ENCODE results near the gene SLC25A34. TPM values are rescaled to one million over a fixed set of nuclear protein-coding genes. Genes with fewer than 3 reads are reported as not detected.
A peak's percentile ranks its signal among the peaks of the same experiment; 100 is the strongest.

SLC25A34 gene
- total RNA-seq, 2 experiments from 2014 or later, result 1.9 to 2.8 TPM

- intact Hi-C loops (cut with DNase I, micrococcal nuclease), result no loop called here
- ATAC-seq (ENCODE audit: poor library complexity) (no peak), DNase-seq (no peak)
- H3K9me3 ChIP-seq (ENCODE audit: control insufficient read depth in 1 of 2, insufficient read depth in 1 of 2, low read length in 2 of 2), result no peaks in the 10 kb centered on the region
- H3K27me3 ChIP-seq (ENCODE audit: control insufficient read depth in 1 of 2, insufficient read depth in 2 of 2, low read length in 2 of 2), result no peaks in the 10 kb centered on the region
- H3K27me3 Mint-ChIP-seq, result no peaks in the 10 kb centered on the region
- peaks cover 3% of the 10 kb centered on the region for H3K36me3 ChIP-seq (ENCODE audit: insufficient read depth, low read length)
- peaks cover 3% of the 10 kb centered on the region for H3K36me3 Mint-ChIP-seq (ENCODE audit: low read depth)
- no peak overlapping the region for H3K4me3 Mint-ChIP-seq
- H3K27ac ChIP-seq (ENCODE audit: low read depth in 1 of 2, low read length in 2 of 2), result no peak overlapping the region
- H3K4me3 ChIP-seq (ENCODE audit: low read length), result no peak overlapping the region
- ChIA-PET POLR2A (no interaction called here), CTCF (no interaction called here)
- no peaks in the 10 kb centered on the region for H3K9me3 Mint-ChIP-seq
- H3K27ac Mint-ChIP-seq, result peak overlapping the region; percentile 42
- peaks cover 6% of the 10 kb centered on the region for H3K4me1 ChIP-seq (ENCODE audit: insufficient read depth, low read length)
- peaks cover 6% of the 10 kb centered on the region for H3K4me1 Mint-ChIP-seq (ENCODE audit: low read depth)
- TF ChIP-seq CTCF (IDR thresholded peaks at IDR 0.05), result no peak
These were observed 2.5 kb downstream of the SLC25A34 start for GRCh38 chr1:15738416-15739113.

DNA sequence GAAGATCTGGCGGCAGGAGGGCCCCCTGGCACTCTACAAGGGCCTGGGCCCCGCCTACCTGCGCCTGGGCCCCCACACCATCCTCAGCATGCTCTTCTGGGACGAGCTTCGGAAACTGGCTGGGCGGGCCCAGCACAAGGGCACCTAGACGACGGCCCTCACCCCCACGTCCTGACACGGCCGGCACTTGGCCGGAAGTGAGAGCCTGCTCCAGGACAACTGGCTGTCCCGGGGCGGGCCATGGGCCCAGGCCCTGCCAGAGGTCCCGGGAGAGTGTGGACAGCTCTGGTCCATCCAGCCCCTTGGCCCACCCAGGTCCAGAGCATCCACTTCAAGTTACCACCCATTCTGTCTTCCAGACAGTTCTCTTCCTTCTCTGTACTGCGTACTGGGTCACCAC is 3.2 kb downstream of the SLC25A34 start:
- no peaks in the 10 kb centered on the region for H3K27me3 Mint-ChIP-seq
- ChIA-PET POLR2A (no interaction called here), CTCF (no interaction called here)
- no peak overlapping the region for H3K27ac ChIP-seq (ENCODE audit: low read depth in 1 of 2, low read length in 2 of 2)
- no peaks in the 10 kb centered on the region for H3K9me3 ChIP-seq (ENCODE audit: control insufficient read depth in 1 of 2, insufficient read depth in 1 of 2, low read length in 2 of 2)
- no peak for DNase-seq
- no peaks in the 10 kb centered on the region for H3K27me3 ChIP-seq (ENCODE audit: control insufficient read depth in 1 of 2, insufficient read depth in 2 of 2, low read length in 2 of 2)
- H3K9me3 Mint-ChIP-seq, result no peaks in the 10 kb centered on the region
- H3K36me3 ChIP-seq (ENCODE audit: insufficient read depth, low read length), result peaks cover 3% of the 10 kb centered on the region
- H3K4me3 ChIP-seq (ENCODE audit: low read length), result no peak overlapping the region
- ATAC-seq (ENCODE audit: poor library complexity), result no peak
- no peak overlapping the region for H3K4me3 Mint-ChIP-seq
- TF ChIP-seq CTCF (IDR thresholded peaks at IDR 0.05), result no peak
- peaks cover 6% of the 10 kb centered on the region for H3K4me1 Mint-ChIP-seq (ENCODE audit: low read depth)
- peaks cover 6% of the 10 kb centered on the region for H3K4me1 ChIP-seq (ENCODE audit: insufficient read depth, low read length)
- H3K36me3 Mint-ChIP-seq (ENCODE audit: low read depth), result no peaks in the 10 kb centered on the region
- intact Hi-C loops (cut with DNase I, micrococcal nuclease), result no loop called here
- H3K27ac Mint-ChIP-seq, result no peak overlapping the region

- Mint-ChIP-seq H3K4me1 (ENCODE audit: low read depth) (peaks cover 6% of the 10 kb centered on the region), H3K36me3 (ENCODE audit: low read depth) (no peaks in the 10 kb centered on the region), H3K27ac (no peak overlapping the region), H3K4me3 (no peak overlapping the region), H3K27me3 (no peaks in the 10 kb centered on the region), H3K9me3 (no peaks in the 10 kb centered on the region)
- H3K36me3 ChIP-seq (ENCODE audit: insufficient read depth, low read length), result peaks cover under 1% of the 10 kb centered on the region
- no peak overlapping the region for H3K27ac ChIP-seq (ENCODE audit: low read depth in 1 of 2, low read length in 2 of 2)
- H3K4me3 ChIP-seq (ENCODE audit: low read length), result no peak overlapping the region
- H3K27me3 ChIP-seq (ENCODE audit: control insufficient read depth in 1 of 2, insufficient read depth in 2 of 2, low read length in 2 of 2), result no peaks in the 10 kb centered on the region
- DNase-seq (peak in 3 of 14 experiments; percentile 8 to 31 (median 24)), ATAC-seq (ENCODE audit: poor library complexity) (no peak)
- peaks cover 6% of the 10 kb centered on the region for H3K4me1 ChIP-seq (ENCODE audit: insufficient read depth, low read length)
- ChIA-PET CTCF (interaction anchor here (0.6 kb wide), 1 partner anchor 885 kb away, joined by 3 read pairs; no protein-coding TSS in a partner anchor), POLR2A (no interaction called here)
- intact Hi-C loops (cut with DNase I, micrococcal nuclease), result loop anchor here in 1 of 2 experiments (5.0 kb wide), 1 partner anchor 417 kb away; no protein-coding TSS in a partner anchor
- TF ChIP-seq CTCF (IDR thresholded peaks at IDR 0.05), result no peak
- H3K9me3 ChIP-seq (ENCODE audit: control insufficient read depth in 1 of 2, insufficient read depth in 1 of 2, low read length in 2 of 2), result no peaks in the 10 kb centered on the region
These were observed 3.7 kb downstream of the SLC25A34 start for GRCh38 chr1:15739745-15740144.

Measured in CD4-positive, alpha-beta T cell (primary cell).